Bronchial epithelial cell (primary cell): Measurements from ENCODE around the gene ZBTB9. TPM values are rescaled to one million over a fixed set of nuclear protein-coding genes. Genes with fewer than 3 reads are reported as not detected.
A peak's percentile ranks its signal among the peaks of the same experiment; 100 is the strongest.

Experiments
- DNase-seq: peaks from one replicate; pipeline ENCODE4 v3.0.0-alpha.2; 2010; ENCODE audit warnings: low read depth
- FAIRE-seq: peaks from 2 replicates; lab custom pipeline; 2011; peaks lifted over from hg19 to GRCh38; lab: Jason Lieb, UNC
- H3K27me3 ChIP-seq: 2 replicates; pipeline ENCODE4 v1.5.1; 2011; ENCODE audit warnings: low read length; ENCODE audit not compliant: control insufficient read depth, insufficient read depth
- H3K36me3 ChIP-seq: 2 replicates; pipeline ENCODE4 v1.5.1; 2011; ENCODE audit warnings: low read length; ENCODE audit not compliant: control insufficient read depth, insufficient read depth
- H3K4me3 ChIP-seq: 2 replicates; pipeline ENCODE4 v1.5.1; 2011; ENCODE audit warnings: mild to moderate bottlenecking, low read depth, low read length, control low read depth
- total RNA-seq: library from RNA; depleted of rRNA; stranded (reverse); fragments of >200 nt; gene quantifications from 2 replicates; pipeline ENCODE4 v1.2.1, GENCODE V29; 2014
- TF ChIP-seq, protein P1 (sequence below): IDR thresholded peaks from 2 replicates; pipeline ENCODE4 v1.5.1; 2011; ENCODE audit warnings: mild to moderate bottlenecking, moderate library complexity, low read length, control low read depth, inconsistent platforms; ENCODE audit not compliant: insufficient read depth, severe bottlenecking

ZBTB9 gene
- total RNA-seq, 1 donor from 2014 or later = 6.3 TPM

DNA sequence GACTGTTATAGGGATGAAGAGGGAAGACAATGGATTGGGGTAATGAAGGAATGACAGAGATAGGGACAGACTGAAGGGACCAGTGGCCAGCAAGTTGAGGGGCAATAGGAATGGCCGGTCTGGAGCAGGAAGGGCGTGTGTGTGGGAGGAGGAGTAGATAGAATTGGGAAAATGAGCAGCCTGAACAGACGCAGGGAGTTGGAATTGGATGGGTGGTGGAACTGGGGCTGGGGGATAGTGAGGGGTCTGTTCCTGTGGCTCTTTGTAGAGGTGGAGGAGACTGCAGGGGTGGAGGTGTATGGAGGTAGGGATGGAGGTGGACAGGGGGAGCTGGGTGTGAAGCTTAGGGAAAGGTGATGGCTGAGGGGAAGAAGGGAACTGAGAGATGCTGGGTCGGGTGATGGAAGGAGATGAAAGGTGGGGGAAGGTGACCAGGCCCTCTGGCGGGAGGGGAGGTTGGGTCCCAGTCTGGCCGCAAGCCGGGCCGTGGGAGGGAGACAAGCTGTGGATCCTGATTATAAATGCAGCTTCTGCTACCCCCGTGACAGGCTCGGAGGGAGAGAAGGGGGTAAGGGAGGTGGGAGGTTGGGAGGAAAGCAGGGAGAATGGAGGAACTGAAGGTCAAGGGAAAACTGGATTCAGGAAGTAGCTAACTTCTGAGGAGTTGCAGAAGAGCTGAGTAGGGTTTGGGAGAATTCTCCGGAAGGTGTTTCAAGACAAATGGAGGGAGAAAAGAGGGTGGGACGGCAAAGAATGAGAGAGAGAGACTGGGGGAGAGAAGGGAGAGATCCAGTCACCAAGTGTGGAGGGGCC, 29.3 kb upstream of the ZBTB9 start:
- peak overlapping the region; percentile 61 for H3K4me3 ChIP-seq

DNA sequence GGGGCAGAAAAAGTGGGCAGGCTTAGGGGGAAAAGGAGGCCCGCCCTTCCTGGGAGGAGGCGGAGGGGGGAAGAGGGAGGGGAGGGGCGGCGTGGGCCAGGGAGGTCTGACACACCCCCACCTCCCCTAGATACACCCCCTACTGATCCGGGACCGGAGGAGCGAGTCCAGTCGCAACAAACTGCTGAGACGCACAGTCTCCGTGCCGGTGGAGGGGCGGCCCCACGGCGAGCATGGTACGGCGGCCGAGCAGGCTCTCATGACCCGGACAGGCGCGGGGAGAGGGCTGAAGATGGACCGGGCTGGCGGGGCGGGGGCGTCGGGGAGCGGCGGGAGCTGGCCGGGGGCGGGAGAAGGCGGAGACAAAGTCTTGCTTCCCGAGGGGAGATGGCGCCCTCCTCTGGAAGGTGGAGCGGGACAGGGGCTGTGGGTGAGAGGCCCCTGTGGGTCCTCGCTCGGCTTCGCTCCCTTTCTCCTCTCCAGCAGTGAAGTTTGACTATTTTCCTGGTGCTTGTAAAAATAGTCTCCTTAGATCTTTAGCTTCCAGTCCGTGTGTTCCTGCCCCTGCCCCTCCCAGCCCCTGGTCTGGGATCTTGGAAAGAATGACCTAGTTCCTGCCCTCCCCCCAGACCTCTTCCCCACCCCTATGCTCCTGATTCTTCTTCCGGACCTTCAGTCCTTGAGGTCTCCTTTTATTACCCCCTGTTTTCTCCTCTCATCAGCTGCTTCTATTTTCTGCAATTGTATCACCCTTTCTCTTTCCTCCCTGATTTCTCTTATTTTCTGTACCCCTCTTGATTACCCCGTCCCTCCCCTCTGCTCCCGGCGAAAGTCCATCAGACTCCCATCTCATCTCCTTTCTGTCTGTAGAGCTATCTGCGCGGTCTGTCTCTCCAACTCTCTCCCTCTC, 28.5 kb upstream of the ZBTB9 start:
- Histone ChIP-seq H3K36me3 (no peaks in the 10 kb centered on the region), H3K4me3 (peak overlapping the region; percentile 61), H3K27me3 (no peaks in the 10 kb centered on the region)
- DNase-seq (peak; percentile 62), FAIRE-seq (no peak)
- TF ChIP-seq, protein P1, sequence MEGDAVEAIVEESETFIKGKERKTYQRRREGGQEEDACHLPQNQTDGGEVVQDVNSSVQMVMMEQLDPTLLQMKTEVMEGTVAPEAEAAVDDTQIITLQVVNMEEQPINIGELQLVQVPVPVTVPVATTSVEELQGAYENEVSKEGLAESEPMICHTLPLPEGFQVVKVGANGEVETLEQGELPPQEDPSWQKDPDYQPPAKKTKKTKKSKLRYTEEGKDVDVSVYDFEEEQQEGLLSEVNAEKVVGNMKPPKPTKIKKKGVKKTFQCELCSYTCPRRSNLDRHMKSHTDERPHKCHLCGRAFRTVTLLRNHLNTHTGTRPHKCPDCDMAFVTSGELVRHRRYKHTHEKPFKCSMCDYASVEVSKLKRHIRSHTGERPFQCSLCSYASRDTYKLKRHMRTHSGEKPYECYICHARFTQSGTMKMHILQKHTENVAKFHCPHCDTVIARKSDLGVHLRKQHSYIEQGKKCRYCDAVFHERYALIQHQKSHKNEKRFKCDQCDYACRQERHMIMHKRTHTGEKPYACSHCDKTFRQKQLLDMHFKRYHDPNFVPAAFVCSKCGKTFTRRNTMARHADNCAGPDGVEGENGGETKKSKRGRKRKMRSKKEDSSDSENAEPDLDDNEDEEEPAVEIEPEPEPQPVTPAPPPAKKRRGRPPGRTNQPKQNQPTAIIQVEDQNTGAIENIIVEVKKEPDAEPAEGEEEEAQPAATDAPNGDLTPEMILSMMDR = peak; percentile 76

More for the DNA sequence above, 29.3 kb upstream of the ZBTB9 start:
- H3K36me3 ChIP-seq = no peaks in the 10 kb centered on the region
- TF ChIP-seq, protein P1 = no peak
- H3K27me3 ChIP-seq = no peaks in the 10 kb centered on the region
- no peak for DNase-seq
- no peak for FAIRE-seq

DNA sequence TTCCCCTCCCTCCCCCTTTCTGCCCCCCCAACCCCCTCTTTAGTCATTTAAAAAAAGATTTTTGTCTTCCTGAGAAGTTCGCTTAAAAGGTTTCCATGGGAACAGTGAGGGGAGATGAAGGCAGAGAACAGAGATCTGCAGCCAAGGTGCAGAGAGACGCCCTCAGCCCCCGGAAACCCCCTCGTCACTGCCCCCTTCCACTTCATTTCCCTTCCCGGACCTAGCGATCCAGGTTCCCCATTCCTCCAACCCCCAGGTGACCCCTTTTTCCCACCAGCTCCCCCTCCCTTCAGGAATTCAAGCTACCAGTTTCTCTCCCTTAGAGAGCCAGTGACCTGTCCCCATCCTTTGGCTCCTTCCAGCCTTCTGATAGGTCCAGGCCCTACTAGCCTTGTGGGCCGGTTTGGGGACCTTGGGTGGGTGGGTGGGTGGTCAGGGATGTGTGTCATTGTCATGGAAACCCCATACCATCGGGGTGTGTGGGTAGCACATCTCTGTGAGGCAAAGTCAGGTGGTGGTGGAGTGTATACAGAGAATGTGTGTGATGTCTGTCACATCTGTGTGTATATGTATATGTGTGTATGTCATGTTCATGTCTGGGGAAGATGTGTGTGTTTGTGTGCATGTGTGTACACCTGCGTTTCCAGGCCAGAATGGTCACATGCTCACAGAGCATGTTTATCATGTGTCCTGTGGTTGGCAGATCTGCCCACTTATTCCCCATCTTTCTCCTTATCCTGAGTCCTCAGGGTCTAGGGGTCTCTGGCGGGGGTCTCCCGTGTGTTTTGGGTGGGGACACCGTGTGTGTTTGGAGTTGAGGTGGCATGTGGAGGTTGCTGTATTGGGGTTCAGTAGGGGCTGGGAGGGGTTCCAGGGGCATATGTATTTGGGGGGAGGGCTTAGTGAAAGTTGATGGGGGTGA, 27.5 kb upstream of the ZBTB9 start:
- Histone ChIP-seq H3K36me3 (no peaks in the 10 kb centered on the region), H3K4me3 (peak overlapping the region; percentile 61), H3K27me3 (no peaks in the 10 kb centered on the region)
- TF ChIP-seq, protein P1 = no peak
- DNase-seq = no peak
- FAIRE-seq = no peak

DNA sequence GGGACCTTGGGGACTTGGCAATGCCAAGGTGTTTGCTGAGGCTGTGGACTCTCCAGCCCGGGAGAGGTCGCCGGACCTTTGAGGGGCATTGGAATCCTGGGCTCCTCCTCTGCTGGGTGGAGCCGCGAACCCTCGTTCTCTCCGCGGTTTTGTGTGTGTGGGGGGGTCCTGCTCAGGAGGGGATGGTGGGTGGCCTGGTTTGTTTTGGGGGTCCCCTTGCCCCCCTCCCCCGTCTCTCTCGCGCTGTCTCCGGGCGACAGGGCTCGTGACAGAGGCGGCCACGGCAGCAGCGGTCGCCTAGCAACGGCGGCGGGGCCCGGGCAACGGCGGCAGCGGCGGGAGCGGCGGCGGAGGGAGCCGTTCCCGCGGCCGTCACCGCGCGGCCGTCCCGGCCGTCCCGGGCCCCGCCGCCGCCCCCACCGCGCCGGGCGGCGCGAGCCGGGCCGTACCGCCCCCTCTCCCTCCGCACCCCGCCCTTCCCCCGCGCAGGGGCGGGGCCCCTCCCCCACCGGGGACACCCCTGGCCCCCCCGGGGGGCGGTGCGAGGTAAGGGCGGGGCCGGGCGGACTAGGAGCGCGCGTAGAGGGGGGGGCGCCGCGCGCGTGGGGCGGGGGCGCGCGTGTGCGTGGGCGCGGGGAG, 26.7 kb upstream of the ZBTB9 start:
- DNase-seq = no peak
- no peaks in the 10 kb centered on the region for H3K27me3 ChIP-seq
- TF ChIP-seq, protein P1 = no peak
- H3K4me3 ChIP-seq = peak overlapping the region; percentile 45
- H3K36me3 ChIP-seq = no peaks in the 10 kb centered on the region
- no peak for FAIRE-seq
